ENCODE results near the gene ZNF628. TPM values are rescaled to one million over a fixed set of nuclear protein-coding genes. Genes with fewer than 3 reads are reported as not detected.
A peak's percentile ranks its signal among the peaks of the same experiment; 100 is the strongest.

The ZNF628 gene
- total RNA-seq, 1 donor = 2.9 TPM

GRCh38 chr19:55498246-55498840 is 21.9 kb downstream of the ZNF628 start:
- peak; percentile 35 for DNase-seq (ENCODE audit: insufficient read length, low spot score, missing footprints)
- Histone ChIP-seq H3K36me3 (ENCODE audit: insufficient read depth, low read length) (peaks cover 57% of the 10 kb centered on the region), H3K79me2 (ENCODE audit: insufficient read depth, low read length) (peaks cover 7% of the 10 kb centered on the region), H3K4me3 (ENCODE audit: insufficient read depth, low read length) (no peak overlapping the region), H4K20me1 (ENCODE audit: insufficient read depth, low read length) (no peaks in the 10 kb centered on the region), H2AFZ (ENCODE audit: low read length) (no peak overlapping the region), H3K4me2 (ENCODE audit: insufficient read depth, low read length) (no peak overlapping the region), H3K4me1 (ENCODE audit: insufficient read depth, low read length) (peaks cover 18% of the 10 kb centered on the region), H3K9me3 (ENCODE audit: low read depth, low read length) (no peaks in the 10 kb centered on the region), H3K27me3 (ENCODE audit: insufficient read depth, low read length) (no peaks in the 10 kb centered on the region), H3K27ac (ENCODE audit: low read depth, low read length) (no peak overlapping the region)
- TF ChIP-seq CTCF (IDR thresholded peaks at IDR 0.05; ENCODE audit: extremely low read depth, low read depth, low read length) = no peak

GRCh38 chr19:55500368-55500952 is 24.0 kb downstream of the ZNF628 start:
- Histone ChIP-seq H3K36me3 (ENCODE audit: insufficient read depth, low read length) (peaks cover 60% of the 10 kb centered on the region), H3K4me1 (ENCODE audit: insufficient read depth, low read length) (peaks cover 2% of the 10 kb centered on the region), H3K27ac (ENCODE audit: low read depth, low read length) (no peak overlapping the region), H2AFZ (ENCODE audit: low read length) (no peak overlapping the region), H3K4me2 (ENCODE audit: insufficient read depth, low read length) (no peak overlapping the region), H3K4me3 (ENCODE audit: insufficient read depth, low read length) (no peak overlapping the region), H3K9me3 (ENCODE audit: low read depth, low read length) (no peaks in the 10 kb centered on the region), H3K79me2 (ENCODE audit: insufficient read depth, low read length) (peaks cover 4% of the 10 kb centered on the region), H4K20me1 (ENCODE audit: insufficient read depth, low read length) (no peaks in the 10 kb centered on the region), H3K27me3 (ENCODE audit: insufficient read depth, low read length) (no peaks in the 10 kb centered on the region)
- TF ChIP-seq CTCF (IDR thresholded peaks at IDR 0.05; ENCODE audit: extremely low read depth, low read depth, low read length) = no peak
- DNase-seq (ENCODE audit: insufficient read length, low spot score, missing footprints) = peak; percentile 59

- Histone ChIP-seq H2AFZ (ENCODE audit: low read length) (no peak overlapping the region), H3K9me3 (ENCODE audit: low read depth, low read length) (no peaks in the 10 kb centered on the region), H3K27me3 (ENCODE audit: insufficient read depth, low read length) (no peaks in the 10 kb centered on the region), H3K4me2 (ENCODE audit: insufficient read depth, low read length) (no peak overlapping the region), H3K4me1 (ENCODE audit: insufficient read depth, low read length) (no peaks in the 10 kb centered on the region), H3K27ac (ENCODE audit: low read depth, low read length) (no peak overlapping the region), H3K79me2 (ENCODE audit: insufficient read depth, low read length) (no peaks in the 10 kb centered on the region), H3K4me3 (ENCODE audit: insufficient read depth, low read length) (no peak overlapping the region), H4K20me1 (ENCODE audit: insufficient read depth, low read length) (no peaks in the 10 kb centered on the region), H3K36me3 (ENCODE audit: insufficient read depth, low read length) (peaks cover 44% of the 10 kb centered on the region)
- peak; percentile 39 for DNase-seq (ENCODE audit: insufficient read length, low spot score, missing footprints)
- TF ChIP-seq CTCF (IDR thresholded peaks at IDR 0.05; ENCODE audit: extremely low read depth, low read depth, low read length) = no peak
Measured at GRCh38 chr19:55502197-55502952, 26.0 kb downstream of the ZNF628 start.

GRCh38 chr19:55503157-55503501 is 26.7 kb downstream of the ZNF628 start:
- Histone ChIP-seq H3K4me1 (ENCODE audit: insufficient read depth, low read length) (no peaks in the 10 kb centered on the region), H4K20me1 (ENCODE audit: insufficient read depth, low read length) (no peaks in the 10 kb centered on the region), H2AFZ (ENCODE audit: low read length) (no peak overlapping the region), H3K27ac (ENCODE audit: low read depth, low read length) (no peak overlapping the region), H3K79me2 (ENCODE audit: insufficient read depth, low read length) (no peaks in the 10 kb centered on the region), H3K36me3 (ENCODE audit: insufficient read depth, low read length) (peaks cover 40% of the 10 kb centered on the region), H3K27me3 (ENCODE audit: insufficient read depth, low read length) (no peaks in the 10 kb centered on the region), H3K4me3 (ENCODE audit: insufficient read depth, low read length) (no peak overlapping the region), H3K4me2 (ENCODE audit: insufficient read depth, low read length) (no peak overlapping the region), H3K9me3 (ENCODE audit: low read depth, low read length) (no peaks in the 10 kb centered on the region)
- TF ChIP-seq CTCF (IDR thresholded peaks at IDR 0.05; ENCODE audit: extremely low read depth, low read depth, low read length) = no peak
- peak; percentile 29 for DNase-seq (ENCODE audit: insufficient read length, low spot score, missing footprints)
